Measurements from ENCODE around the gene TFB2M.

TFB2M gene

DNA sequence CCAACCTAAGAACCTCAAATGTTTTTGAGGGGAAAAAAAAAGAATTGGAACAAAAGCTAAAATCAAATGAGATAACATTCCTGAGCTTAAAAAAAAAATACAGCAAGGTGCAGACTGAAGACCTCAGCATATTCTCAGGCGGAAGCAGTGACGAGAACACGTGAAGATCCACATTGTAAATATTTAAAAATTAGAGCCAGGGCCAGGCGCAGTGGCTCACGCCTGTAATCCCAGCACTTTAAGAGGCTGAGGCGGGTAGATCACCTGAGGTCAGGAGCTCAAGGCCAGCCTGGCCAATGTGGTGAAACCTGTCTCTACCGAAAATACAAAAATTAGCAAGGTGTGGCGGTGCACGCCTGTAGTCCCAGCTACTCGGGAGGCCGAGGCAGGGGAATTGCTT lies 15.7 kb downstream of the TFB2M start:
- DNase-seq: no peak

GRCh38 chr1:246549665-246550064 lies 16.4 kb downstream of the TFB2M start:
- no peak for DNase-seq

- no peak for DNase-seq
These were observed 22.1 kb downstream of the TFB2M start for GRCh38 chr1:246544001-246544400.

DNA sequence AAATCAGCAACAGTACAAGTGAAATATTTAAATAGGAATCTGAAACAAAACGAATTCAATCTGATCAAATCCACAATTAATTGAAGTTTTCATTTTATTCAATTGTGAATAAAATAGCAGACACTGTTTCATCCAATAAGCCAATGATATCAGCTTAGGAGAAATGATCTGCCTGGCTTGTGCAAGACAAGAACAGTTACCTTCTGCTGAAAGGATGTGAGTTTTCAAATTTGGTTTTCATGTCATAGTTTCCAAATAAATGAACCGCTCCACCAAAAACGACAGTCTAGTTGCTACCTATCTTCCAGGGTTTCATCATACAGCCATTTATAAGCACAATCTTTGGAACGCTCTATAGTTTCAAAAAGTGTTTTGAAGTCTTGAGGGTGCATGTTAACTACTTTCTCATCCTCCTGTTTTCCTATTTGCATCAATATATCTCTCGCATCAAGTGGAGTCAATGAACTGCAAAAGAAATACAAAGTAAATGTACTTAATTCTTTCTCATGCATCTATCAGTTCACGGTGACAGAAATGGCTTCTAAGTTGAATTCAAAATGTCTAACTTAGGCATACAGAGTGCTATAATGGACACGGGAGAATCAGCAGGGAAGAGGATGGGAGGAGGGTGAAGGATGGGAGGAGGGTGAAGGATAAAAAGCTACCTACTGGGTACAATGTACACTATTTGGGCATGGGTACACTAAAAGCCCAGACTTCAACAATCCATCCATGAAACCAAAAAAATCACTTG lies 25.1 kb downstream of the TFB2M start:
- DNase-seq: no peak

DNA sequence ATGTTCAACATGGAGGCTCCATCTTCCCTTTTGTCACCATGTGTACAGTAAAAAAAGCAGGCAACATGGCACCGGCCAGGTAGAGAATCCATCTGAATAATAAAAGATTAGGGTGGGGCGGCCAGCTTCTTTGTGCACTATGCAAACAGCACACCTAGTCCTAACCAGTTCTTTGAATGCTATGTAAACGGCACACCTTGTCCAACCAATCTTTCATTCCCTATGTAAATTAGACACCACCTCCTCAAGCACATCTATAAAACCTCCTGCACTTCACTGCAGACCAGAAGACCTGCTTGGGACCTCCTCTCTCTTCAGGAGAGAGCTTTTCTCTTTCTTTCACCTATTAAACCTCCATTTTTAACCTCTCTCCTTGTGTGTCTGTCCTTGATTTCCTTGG lies 28.2 kb downstream of the TFB2M start:
- DNase-seq: no peak

- DNase-seq: no peak
These were observed 28.6 kb downstream of the TFB2M start for GRCh38 chr1:246537441-246537840.

- DNase-seq: no peak
These were observed 31.9 kb downstream of the TFB2M start for GRCh38 chr1:246534114-246534513.

GRCh38 chr1:246533371-246533905 lies 32.6 kb downstream of the TFB2M start:
- no peak for DNase-seq

- no peak for DNase-seq
These were observed 33.5 kb downstream of the TFB2M start for GRCh38 chr1:246532519-246532918.

- no peak for DNase-seq
These were observed 35.6 kb downstream of the TFB2M start for GRCh38 chr1:246530482-246530881.

- no peak for DNase-seq
These were observed 36.9 kb downstream of the TFB2M start for GRCh38 chr1:246528933-246529731.

DNA sequence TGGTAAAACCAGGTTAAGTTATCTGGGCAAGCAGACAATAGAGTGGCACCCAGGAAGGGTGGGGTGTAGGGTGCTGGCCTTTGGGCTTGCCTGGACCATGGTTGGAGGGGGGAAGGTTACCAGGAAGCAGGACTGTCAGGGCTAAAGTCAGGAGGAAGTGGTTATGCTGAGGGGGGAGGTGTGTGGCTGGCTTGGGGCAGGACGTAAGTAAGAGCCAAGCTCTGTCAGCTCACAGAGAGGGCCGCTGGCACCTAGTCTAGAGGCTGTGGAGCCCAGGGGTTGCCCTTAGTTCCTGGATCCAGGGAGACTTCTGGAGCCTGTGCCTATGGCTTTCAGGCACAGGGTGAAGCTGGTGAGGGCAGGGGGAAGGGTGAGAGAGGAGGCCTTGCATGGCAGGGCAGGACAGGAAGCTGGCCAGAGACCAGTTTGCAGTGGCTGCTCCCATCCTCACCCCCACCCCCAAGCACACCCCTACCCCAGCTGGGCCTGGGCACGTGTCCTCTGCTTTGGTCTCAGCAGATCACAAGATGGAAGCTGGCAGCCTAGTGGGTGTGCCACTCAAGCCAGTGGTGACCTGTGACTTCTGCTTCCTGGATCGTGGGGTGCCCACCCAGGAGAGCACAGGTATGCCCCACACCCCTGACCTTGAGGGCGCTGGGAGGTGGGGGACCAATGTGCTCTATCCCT lies 38.5 kb downstream of the TFB2M start:
- no peak for DNase-seq

- DNase-seq: no peak
These were observed 39.1 kb downstream of the TFB2M start for GRCh38 chr1:246526915-246527314.

GRCh38 chr1:246526380-246526779 lies 39.7 kb downstream of the TFB2M start:
- DNase-seq: no peak

DNA sequence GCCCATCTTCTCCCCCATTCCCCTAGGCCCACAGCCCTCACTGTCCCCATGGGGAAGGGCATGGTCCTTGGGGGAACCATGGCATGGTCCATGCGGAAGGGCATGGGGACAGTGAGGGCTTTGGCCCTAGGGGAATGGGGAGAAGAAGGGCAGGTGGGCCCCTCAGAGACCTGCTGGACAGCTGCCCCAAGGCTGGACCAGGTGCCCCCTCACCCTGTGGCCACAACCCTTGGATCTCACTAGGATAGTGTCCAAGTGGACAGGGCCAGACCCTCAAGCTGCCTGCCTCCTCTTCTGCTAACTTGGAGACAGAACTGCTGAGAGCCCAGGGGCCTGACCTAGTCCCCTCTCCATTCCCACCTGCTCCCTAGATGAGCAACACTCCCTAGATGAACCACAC lies 46.5 kb downstream of the TFB2M start:
- no peak for DNase-seq

DNA sequence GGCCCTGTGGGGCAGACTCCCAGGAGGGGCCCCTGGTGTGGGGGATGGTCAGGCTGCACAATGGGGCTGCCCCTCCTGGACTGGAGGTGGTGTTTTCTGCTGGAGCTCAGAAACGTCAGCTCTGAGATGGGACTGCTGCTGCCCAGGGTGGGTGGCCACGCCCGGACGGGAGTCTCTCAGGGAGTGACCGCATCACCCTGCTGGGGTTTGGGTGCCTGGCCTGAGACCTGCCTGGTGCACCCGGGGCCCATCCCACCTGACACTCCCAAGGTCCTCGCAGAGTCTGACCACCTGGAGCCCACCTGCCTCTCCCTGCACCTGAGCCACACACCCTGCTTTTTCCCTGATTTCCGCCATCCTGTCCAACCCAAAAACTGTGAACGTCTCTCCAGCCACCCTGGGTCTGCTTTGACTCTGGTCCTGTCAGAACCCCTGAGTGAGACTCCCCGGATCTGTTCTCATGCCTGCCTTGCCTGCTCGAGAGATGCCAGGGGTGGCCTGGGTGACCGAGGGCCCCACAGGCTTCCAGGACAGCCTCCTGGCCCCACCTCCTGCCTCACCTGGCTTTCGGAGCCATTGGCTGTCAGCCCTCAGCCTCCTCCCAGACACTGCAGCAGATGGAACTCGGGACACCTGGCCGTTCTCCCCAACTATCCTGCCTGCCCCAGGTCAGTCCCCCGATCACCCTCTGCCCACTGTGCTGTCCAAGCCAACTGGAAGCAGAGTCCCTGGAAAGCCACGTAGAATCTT lies 47.4 kb downstream of the TFB2M start:
- DNase-seq: no peak

DNA sequence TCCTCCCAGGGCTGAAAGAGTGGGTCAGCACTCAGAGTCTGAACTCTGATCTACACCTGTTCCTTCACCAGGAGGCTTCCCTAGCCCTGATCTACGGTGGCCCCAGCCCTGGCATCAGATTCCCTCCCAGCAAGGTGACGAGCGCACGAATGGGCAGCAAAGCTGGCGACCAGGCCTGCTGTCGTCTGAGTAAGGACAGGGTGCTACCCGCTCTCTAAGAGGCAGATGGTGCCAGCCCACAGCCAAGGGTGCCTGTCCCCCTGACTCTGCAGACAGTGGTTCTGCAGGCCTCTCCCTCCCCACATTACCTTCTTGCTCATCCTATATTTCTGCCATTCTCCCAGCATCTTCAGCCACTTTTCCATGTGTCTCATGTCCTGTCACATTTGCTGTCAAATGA lies 48.7 kb downstream of the TFB2M start:
- DNase-seq: no peak

GRCh38 chr1:246516126-246516525 lies 49.9 kb downstream of the TFB2M start:
- no peak for DNase-seq

DNA sequence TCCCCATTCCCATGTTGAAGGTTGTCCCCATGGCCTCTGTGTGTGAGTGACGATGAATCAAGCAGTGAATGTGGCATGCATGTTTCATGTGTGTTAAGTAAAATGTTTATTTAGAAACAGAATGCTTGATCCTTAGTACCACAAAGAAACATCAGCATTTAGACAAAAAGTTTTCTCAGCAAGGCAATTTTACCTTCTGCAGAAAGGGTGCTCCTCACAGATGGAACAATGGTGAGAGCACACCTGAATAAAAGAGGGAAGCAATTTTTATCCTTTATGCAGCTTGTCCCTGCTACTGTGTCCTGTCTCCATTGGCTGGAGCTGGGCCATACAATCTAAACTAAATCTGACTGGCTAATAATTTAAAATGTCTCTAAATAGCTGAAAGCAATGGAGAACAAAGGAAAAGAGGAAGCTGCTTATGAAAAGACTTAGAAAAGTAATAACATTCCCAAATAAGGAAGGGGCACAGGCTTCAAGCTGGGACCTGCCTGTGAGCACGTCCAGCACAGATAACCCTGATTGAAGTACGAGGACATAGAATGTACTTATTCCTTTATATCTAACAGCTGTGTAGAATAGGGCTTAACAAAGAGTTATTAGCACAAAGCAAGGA lies 50.6 kb downstream of the TFB2M start:
- no peak for DNase-seq

DNA sequence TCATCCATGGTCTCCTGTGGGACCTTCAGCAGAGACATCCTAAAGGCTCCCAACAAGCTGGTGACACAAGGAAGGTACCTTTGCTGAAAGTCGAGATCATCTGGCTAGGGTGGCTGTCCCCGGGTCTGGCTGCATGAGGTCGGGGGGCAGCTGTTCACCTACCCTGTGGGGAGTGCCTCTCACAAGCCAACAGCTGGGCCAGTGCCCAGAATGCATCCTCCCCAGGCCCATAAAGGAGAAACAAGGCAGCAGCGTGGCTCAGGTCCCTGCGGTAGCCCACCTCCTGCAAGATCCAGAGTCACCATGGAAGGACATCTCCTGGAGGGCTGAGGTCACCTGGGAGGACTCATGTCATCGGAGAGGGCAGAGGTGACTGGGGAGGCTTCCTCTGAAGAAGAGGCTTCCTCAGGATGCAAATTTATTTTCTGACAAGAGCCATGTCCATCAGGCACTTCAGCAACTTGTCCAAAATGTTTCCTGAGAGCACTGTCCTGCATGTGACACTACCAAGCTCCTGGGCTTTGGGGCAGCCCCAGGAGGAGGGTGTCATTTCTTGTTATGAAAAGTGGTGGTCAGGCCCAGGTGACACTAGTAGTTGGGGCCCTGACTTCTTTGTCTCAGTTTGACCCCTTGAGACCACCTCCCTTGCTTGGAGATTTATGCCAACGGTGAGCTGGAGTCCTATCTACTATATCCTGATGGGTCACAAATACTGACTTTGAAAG lies 52.3 kb downstream of the TFB2M start:
- DNase-seq: no peak

GRCh38 chr1:246513041-246513440 lies 53.0 kb downstream of the TFB2M start:
- no peak for DNase-seq

DNA sequence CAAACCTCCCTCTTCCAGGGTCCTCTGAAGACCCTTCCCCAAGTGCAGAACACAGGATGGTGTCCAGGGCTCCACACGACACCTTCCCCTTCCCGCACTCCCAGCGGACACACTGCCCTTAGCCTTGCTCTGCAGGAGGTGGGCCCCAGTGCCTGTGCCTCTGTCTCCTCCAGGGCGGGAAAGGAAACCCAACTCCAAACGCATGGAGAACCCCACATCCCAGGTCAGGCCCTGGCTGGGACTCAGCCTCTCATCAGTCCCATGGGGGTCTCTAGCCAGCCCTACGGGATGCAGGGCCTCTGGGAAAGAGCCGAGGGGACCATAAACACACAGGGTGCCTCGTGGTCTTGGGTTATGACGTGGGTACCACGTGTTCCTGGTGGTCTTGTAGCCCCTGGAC lies 53.4 kb downstream of the TFB2M start:
- DNase-seq: no peak

Measured in CD4-positive, alpha-beta T cell treated with Interleukin-10 for 1 hour (primary cell).